CD4-positive, alpha-beta T cell treated with Interleukin-4 for 4 hours (primary cell): ENCODE data around the gene MOB3C.

Experiments used
- DNase-seq: peaks from one replicate; pipeline ENCODE4 v3.0.0-alpha.2; 2020

Gene MOB3C

GRCh38 chr1:46569884-46570725 is 46.5 kb downstream of the MOB3C start:
- DNase-seq, result no peak

GRCh38 chr1:46569116-46569515 is 47.5 kb downstream of the MOB3C start:
- DNase-seq, result no peak

- DNase-seq, result no peak
Measured at GRCh38 chr1:46568461-46568891, 48.1 kb downstream of the MOB3C start.

- no peak for DNase-seq
Measured at GRCh38 chr1:46563341-46563740, 53.3 kb downstream of the MOB3C start.

DNA sequence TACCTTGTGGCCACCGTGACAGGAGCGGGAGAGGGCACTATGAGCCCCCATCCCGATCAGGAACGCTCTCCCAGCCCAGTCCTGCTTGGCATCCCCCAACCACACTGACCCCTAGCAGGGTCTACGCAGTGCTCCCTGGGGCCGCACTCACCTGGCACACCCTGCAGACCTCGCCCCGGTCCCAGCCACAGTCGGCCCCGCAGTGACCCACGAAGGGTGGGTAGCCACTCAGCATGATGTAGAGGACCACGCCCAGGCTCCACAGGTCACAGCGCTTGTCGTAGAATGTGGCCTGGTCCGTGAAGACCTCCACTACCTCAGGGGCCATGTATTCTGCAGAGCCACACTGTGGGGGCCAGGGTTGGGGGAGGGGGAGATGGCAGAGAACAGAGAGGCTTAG is 54.1 kb downstream of the MOB3C start:
- no peak for DNase-seq

DNA sequence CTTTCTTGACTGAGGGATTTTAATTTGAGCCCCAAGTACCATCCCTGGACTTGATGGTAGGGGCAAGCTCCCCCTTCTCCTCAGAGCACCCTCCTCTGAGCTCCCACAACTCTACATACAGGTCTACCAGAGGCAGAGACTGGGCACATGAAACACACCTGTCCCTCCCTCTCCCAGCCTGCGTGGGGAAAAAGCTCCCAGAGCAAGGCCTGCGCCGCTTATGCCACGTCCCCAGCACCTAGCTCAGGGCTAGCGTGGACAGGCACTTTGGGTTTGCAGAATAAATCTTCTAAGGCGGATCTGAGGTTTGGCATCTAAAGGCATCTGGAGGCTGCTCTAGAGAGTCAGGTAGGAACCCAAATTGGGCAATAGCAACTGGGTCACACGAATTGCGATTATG is 57.6 kb downstream of the MOB3C start:
- no peak for DNase-seq

GRCh38 chr1:46558141-46558963 is 58.3 kb downstream of the MOB3C start:
- DNase-seq, result no peak
